GM18505 (cell line): ENCODE data around the gene PLCD4.
A peak's percentile ranks its signal among the peaks of the same experiment; 100 is the strongest.

Experiments
- ATAC-seq: cut with Tn5 transposase; IDR thresholded peaks from one replicate; pipeline ENCODE4 v1.9.1; 2021; ENCODE audit not compliant: unreplicated experiment
- POLR2A ChIP-seq: IDR thresholded peaks from 4 replicates; pipeline ENCODE4 v1.6.1; 2011; ENCODE audit warnings: borderline replicate concordance; ENCODE audit not compliant: insufficient read depth, insufficient read length; ENCODE audit errors: extremely low read depth

PLCD4 gene

DNA sequence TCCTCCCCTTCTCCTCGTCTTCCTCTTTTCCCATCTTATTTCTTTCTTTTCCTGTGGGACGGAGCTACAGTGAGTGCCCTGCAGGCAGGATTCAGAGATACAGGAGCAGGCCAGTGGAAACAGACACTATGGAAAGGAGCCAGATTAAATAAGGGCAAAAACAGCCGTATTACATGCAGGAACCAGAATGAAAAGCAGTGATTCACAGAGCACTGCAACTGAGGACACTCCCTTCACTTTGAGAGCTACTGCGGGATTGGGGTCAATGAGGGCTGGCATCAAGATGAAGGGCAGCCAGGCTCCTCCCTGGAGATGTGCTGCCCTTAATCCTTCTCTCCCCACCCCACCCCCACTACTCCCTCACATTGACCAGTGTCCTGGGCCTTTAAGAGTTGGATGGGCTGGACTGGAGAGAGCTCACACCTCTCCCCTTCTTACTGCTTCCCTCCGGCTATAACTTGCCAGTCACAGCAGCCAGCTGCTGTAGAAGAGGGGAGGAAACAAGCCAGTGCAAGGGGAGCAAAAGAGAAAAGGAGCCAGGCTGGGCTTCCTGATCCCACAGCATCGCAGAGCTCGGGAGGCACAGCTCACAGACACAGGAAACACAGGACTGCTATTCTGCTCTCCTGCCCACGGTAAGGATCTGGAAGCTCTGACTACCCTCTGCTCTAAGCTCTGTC is at the start of gene PLCD4:
Gene PLCD4 (plus strand): TSS at position 464 of the 680 bp plus-strand sequence. CDS start 7,841 bp downstream, outside the sequence.
- TF ChIP-seq POLR2A = no peak
- ATAC-seq = no peak

GRCh38 chr2:218557941-218558340 is 49.8 kb upstream of the PLCD4 start:
- no peak for ATAC-seq
- TF ChIP-seq POLR2A = no peak

GRCh38 chr2:218558986-218559385 is 48.7 kb upstream of the PLCD4 start:
- no peak for TF ChIP-seq POLR2A
- ATAC-seq = no peak

GRCh38 chr2:218564056-218564455 is 43.6 kb upstream of the PLCD4 start:
- no peak for TF ChIP-seq POLR2A

DNA sequence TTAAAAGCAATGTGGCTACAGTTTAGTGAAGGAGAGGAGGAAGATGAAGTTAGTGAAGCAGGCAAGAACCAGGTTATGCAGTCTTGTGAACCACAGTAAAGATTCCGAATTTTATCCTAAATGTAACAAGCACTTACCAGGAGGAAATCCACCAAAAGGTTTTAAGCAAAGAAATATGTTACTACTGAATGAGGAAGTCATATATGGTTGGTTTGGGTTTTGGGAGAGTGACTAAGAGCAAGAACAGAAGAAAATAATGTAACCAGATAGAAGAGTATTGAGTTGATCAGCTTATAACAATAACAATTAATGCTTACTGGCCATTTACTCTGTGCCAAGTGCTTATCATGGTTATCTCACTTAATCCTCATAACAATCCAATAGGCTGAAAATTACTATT is 41.4 kb upstream of the PLCD4 start:
- no peak for TF ChIP-seq POLR2A

More at GRCh38 chr2:218564056-218564455, 43.6 kb upstream of the PLCD4 start:
- ATAC-seq = no peak

DNA sequence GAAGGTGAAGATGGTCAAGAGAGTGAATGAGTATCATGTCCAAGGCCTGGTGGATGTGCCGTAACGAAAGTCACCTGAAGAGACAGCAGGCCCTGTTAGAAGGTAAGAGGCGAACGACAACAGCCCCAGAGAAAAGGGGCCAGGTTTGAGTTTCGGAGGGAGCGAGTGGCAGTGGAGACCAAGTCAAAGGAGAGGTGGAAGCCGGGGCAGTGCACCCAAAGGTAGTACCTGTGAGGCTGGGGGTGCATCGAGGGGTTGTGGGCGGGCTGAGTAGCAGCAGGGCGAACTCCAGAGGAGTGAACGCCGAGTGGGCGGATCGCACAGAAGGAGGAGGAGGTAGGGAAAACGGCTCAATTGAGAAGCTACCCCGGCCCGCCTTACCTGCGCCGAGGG is 39.9 kb upstream of the PLCD4 start:
- TF ChIP-seq POLR2A = no peak
- peak; percentile 33 for ATAC-seq

More for the DNA sequence above, 41.4 kb upstream of the PLCD4 start:
- ATAC-seq = no peak

DNA sequence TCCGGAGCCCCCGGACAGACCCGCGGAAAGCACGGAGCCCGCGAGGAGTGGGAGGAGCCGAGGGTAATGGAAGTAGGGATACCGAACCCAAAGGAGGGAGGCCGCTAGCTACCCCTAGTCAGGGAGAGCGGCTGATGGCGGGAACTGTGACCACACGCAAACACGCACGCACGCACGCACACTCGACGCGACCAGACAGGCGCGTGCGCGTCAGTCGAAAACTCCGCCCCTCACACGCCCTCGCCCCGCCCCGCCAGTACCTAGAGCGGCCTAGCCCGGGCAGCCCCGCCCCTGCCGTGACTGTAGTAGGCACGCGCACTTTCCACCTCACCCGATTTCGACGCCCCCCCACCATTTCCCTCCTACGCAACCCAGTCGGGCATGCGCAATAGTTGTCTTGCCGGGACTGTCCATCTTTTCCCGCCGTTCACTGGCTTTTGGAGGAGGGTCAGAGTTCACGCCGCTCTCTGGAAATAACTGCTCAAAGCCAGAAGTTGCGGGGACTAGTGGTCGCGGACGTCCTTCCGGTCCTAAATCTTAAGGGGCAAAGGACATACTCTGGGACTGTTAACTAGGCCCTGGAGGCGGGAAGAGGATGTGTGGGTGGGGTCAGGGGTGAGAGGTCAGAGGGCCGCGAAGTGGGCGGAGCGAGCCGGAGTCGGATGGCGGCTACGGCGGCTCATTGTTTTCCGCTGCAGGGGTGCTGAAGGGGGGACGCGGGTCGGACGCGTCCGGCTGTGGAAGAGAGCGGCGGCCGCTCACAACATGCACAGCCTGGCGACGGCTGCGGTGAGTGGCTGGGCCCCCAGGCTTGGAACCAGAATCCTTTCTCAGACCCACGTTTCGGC is 39.3 kb upstream of the PLCD4 start, which contains the start of the genes CNOT9 and USP37:
Gene CNOT9 (plus strand): TSS at position 650 of the 848 bp plus-strand sequence. CDS start 116 bp downstream, at position 766.
Gene USP37 (minus strand): TSS at position 162 of the 848 bp plus-strand sequence. CDS start 9,698 bp downstream, outside the sequence.
- peak; percentile 82 for TF ChIP-seq POLR2A
- ATAC-seq = peak; percentile 78

GRCh38 chr2:218569038-218569431 is 38.7 kb upstream of the PLCD4 start:
- peak; percentile 62 for TF ChIP-seq POLR2A
- peak; percentile 24 for ATAC-seq

- no peak for ATAC-seq
- TF ChIP-seq POLR2A = no peak
These were observed 37.8 kb upstream of the PLCD4 start for GRCh38 chr2:218569661-218570500.

DNA sequence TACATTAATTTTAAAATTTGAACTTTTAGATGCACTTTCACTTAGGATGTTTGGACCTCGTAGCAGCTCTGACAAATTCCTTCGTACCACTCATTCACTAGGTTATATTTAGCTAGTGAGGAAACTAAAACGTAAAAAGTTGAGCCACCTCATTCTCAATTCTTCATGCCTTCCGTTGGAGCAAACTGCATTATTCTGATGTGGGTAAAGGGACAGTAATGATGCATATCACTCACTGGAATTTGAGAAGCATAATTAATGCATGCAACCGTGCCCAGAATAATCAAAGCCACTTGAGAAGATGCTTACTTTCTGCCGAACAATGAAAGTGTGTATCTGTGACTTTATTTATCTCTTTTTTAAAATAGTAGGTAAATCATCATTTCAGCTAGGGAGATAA is 36.8 kb upstream of the PLCD4 start:
- TF ChIP-seq POLR2A = no peak
- no peak for ATAC-seq

- TF ChIP-seq POLR2A = no peak
These were observed 30.8 kb upstream of the PLCD4 start for GRCh38 chr2:218576854-218577253.

DNA sequence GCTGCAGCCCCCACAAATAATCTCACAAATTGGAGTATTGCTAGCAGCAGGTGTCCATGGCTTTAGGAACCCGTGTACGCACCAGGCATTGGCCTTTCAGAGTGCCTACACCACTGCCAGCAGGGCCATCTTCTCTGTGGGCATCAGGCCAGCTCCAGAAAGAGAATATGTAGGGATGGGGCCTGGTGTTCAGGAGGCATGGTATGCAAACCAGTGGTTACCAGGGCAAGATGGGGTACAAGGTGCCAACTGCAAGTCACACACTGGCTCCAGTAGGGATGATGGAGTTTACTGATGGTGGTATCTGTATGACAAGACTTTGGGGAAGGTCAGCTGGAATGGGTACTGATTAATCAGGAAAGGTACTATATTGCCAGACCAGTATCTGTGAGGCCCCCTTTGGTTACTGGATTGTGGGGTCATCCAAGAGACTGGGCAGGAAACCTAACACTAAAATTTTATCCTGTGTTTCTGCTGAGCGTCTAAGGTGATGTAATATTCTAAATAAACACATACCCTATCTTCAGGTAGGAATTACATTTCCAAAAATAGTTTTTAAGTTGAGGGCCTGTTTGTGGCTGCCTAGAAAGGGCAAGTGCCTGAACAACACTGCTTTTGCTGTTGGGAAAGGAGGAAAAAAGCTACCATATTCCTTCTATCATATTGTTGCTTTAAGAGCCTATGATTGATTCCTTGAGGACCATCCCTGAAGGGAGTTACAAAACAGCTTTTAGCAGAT is 30.0 kb upstream of the PLCD4 start:
- no peak for ATAC-seq

More at GRCh38 chr2:218576854-218577253, 30.8 kb upstream of the PLCD4 start:
- ATAC-seq = no peak

GRCh38 chr2:218578272-218578877 is 29.3 kb upstream of the PLCD4 start:
- no peak for ATAC-seq
- TF ChIP-seq POLR2A = no peak

More for the DNA sequence above, 30.0 kb upstream of the PLCD4 start:
- TF ChIP-seq POLR2A = no peak

DNA sequence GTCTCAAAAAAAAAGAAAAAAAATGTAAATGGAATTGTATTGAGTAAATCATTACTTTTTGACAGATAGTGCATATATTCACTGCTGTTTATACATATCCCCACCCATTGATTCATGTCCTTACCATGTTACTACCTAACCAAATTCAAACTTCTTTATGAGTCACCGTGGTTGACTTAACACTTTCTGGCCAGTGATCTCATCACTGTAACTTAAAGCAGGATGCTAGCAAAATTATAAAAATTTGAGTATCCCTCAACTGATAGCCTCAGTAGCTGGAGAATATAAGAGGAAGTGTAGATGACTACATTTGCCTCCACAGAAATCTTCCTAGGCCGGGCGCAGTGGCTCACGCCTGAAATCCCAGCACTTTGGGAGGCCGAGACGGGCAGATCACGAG is 25.6 kb upstream of the PLCD4 start:
- no peak for TF ChIP-seq POLR2A
- no peak for ATAC-seq
